Spleen (tissue), 11 donors: Measurements from ENCODE around the gene RNF39. TPM values are rescaled to one million over a fixed set of nuclear protein-coding genes. Genes with fewer than 3 reads are reported as not detected.
A peak's percentile ranks its signal among the peaks of the same experiment; 100 is the strongest.
"Not testable (repeated sequence)": the region's sequence is repeated elsewhere in the genome, so short reads cannot be mapped to it uniquely, and the experiment has no call there.

ENCODE experiments used
- DNase-seq: peaks from one replicate; pipeline ENCODE4 v3.0.0-alpha.2; 2020
- H3K27ac ChIP-seq, 8 donors: fragments of 200-600 bp; sonication (generic) in 7 of 8; 1 replicate in 4 of 8; 2 replicates in 4 of 8; pipeline versions ENCODE4 v1.5.0 to v1.8.0; 2016 to 2021; ENCODE audit warnings: inconsistent platforms in 4 of 8, mild to moderate bottlenecking in 4 of 8, moderate library complexity in 1 of 8
- H3K27me3 ChIP-seq, 7 donors: fragments of 200-600 bp; sonication (generic) in 6 of 7; replicated peaks in 1 of 7; 1 replicate in 4 of 7; 2 replicates in 3 of 7; pipeline versions ENCODE4 v1.5.0 to v1.8.0; 2016 to 2021; ENCODE audit warnings: inconsistent platforms in 3 of 7, mild to moderate bottlenecking in 1 of 7
- H3K36me3 ChIP-seq, 6 donors: fragments of 200-600 bp; sonication (generic) in 5 of 6; 1 replicate in 4 of 6; 2 replicates in 2 of 6; pipeline versions ENCODE4 v1.5.0 to v1.8.0; 2016 to 2021; ENCODE audit warnings: inconsistent platforms in 2 of 6
- H3K4me1 ChIP-seq, 6 donors: fragments of 200-600 bp; sonication (generic) in 5 of 6; 1 replicate in 3 of 6; 2 replicates in 3 of 6; pipeline versions ENCODE4 v1.5.0 to v1.8.0; 2016 to 2021; ENCODE audit warnings: inconsistent platforms in 3 of 6
- H3K4me3 ChIP-seq, 8 donors: fragments of 200-600 bp; sonication (generic) in 7 of 8; 1 replicate in 4 of 8; 2 replicates in 4 of 8; pipeline versions ENCODE4 v1.5.0 to v1.8.0; 2016 to 2021; ENCODE audit warnings: inconsistent platforms in 4 of 8, mild to moderate bottlenecking in 4 of 8, moderate library complexity in 2 of 8
- H3K9me3 ChIP-seq, 8 donors: fragments of 200-600 bp; sonication (generic) in 7 of 8; 1 replicate in 4 of 8; 2 replicates in 4 of 8; pipeline versions ENCODE4 v1.5.0 to v1.8.0; 2016 to 2021; ENCODE audit warnings: inconsistent platforms in 4 of 8
- CTCF ChIP-seq, 11 experiments: fragments of 200-600 bp in 7 of 11; fragments of 450-650 bp in 4 of 11; sonication (generic) in 4 of 11; IDR thresholded peaks in 8 of 11; conservative IDR thresholded peaks in 3 of 11; 1 replicate in 7 of 11; 2 replicates in 4 of 11; pipeline versions ENCODE4 v1.4.0 to v1.8.0; 2016 to 2021; ENCODE audit warnings: antibody characterized with exemption in 11 of 11, inconsistent platforms in 4 of 11, mild to moderate bottlenecking in 1 of 11
- POLR2A ChIP-seq, 3 donors: fragments of 450-650 bp; IDR thresholded peaks; one replicate each; pipeline ENCODE4 v1.5.1; 2017; ENCODE audit warnings: antibody characterized with exemption in 3 of 3, mild to moderate bottlenecking in 1 of 3
- POLR2AphosphoS5 ChIP-seq, 3 donors: sonication (generic); formaldehyde crosslinking; IDR thresholded peaks; one replicate each; pipeline ENCODE4 v1.5.1; 2017; ENCODE audit warnings: antibody characterized with exemption in 3 of 3
- WGBS, 5 donors: extraction: QIAGEN DNeasy Blood & Tissue Kit in 3 of 5; methylation state at CpG; one replicate each; pipeline versions ENCODE4 v1.1.5 to v1.1.7; 2013 to 2018; 5-methylcytosine and 5-hydroxymethylcytosine counted together
- intact Hi-C: fragments of 100-400 bp; cut with DNase I; formaldehyde crosslinking; loops from one replicate; pipeline ENCODE4 v1.15.0; 2023; ENCODE audit warnings: low total_unique reads
- polyA plus RNA-seq, 3 donors: library from polyadenylated mRNA; stranded (reverse); fragments of 200-250 nt; gene quantifications; one replicate each; pipeline ENCODE4 v1.2.1, GENCODE V29; 2013
- total RNA-seq, 7 donors: library from RNA; depleted of rRNA in 3 of 7; stranded (reverse); fragments of >200 nt in 3 of 7; fragmentation: NEBNext Ultra II Directional in 4 of 7; extraction: Animal tissue kit (Norgen Biotek cat#: 25700) in 4 of 7; gene quantifications; one replicate each; pipeline versions ENCODE4 v1.1.0 to v1.2.1, GENCODE V29; 2016 to 2021
- donor health status: healthy with polysubstance abuse.
- donor health status: DM: no; HTN: no; CAD: no; lungs with moderate emphysema.
- donor health status: DM: no; HTN: no; CAD: no.
- donor health status: Bipolar disorder and iron deficiency.
- donor health status: healthy.
- donor health status: DM: no; HTN: no; CAD: no.
- donor health status: DM: yes; HTN: yes; CAD: no.

Gene RNF39
- total and polyA plus RNA-seq, 10 donors, result not detected

DNA sequence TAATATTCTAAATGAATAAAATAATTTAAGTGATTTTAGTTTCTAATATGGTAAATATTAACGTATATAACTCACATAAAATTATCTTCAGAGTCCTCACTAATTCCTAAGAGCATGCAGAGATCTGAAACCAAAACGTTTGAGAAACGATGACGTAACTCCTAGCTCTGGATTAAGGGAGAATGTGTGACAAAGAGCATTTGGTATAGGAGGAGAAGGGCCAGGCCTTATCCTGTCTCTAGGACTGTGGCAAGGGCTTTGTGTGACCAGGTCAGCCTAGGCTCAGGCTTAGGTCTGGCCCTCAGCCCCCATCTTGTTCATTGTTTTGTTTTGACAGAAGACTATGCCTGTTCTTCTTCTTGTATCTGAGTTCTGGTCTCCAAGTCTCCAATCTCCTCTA is 33.7 kb downstream of the RNF39 start:
- Histone ChIP-seq H3K27ac (no peak overlapping the region), H3K4me3 (no peak overlapping the region), H3K36me3 (peaks cover 0 to 5% (median 0%) of the 10 kb centered on the region in 6 donors), H3K4me1 (peaks cover 0 to 3% (median 0%) of the 10 kb centered on the region in 6 donors), H3K27me3 (no peaks in the 10 kb centered on the region), H3K9me3 (no peaks in the 10 kb centered on the region)
- 78 to 86% (median 83%) methylated on average over 4 of the region's 4 CpGs for WGBS, 5 donors
- no peak for DNase-seq
- TF ChIP-seq CTCF (IDR thresholded peaks at IDR 0.05 in 8 of 11, conservative IDR thresholded peaks at IDR 0.05 in 3 of 11) (no peak), POLR2AphosphoS5 (IDR thresholded peaks at IDR 0.05) (no peak), POLR2A (IDR thresholded peaks at IDR 0.05) (no peak)
- intact Hi-C loops, result no loop called here

DNA sequence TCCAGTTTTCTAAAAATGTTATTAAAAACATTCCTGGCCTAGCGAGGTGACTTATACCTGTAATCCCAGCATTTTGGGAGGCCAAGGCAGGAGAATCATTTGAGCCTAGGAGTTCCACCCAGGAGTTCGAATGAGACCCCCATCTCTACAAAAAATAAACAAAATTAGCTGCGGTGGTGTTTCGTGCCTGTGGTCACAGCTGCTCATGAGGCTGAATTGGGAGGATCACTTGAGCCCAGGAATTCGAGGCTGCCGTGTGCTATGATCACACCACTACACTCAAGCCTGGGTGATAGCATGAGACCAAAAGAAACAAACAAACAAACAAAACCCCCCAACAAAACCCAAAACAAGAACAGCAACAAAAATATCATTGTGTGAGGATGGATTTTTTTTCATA is 34.3 kb downstream of the RNF39 start:
- no peaks in the 10 kb centered on the region for H3K4me1 ChIP-seq
- H3K27me3 ChIP-seq, result no peaks in the 10 kb centered on the region
- no peak for DNase-seq
- no peak overlapping the region for H3K4me3 ChIP-seq
- intact Hi-C loops, result no loop called here
- 88 to 97% (median 91%) methylated on average over 6 of the region's 6 CpGs for WGBS, 5 donors
- H3K27ac ChIP-seq, result no peak overlapping the region
- peaks cover 0 to 5% (median 0%) of the 10 kb centered on the region in 6 donors for H3K36me3 ChIP-seq
- H3K9me3 ChIP-seq, result no peaks in the 10 kb centered on the region
- TF ChIP-seq POLR2A (IDR thresholded peaks at IDR 0.05) (no peak), POLR2AphosphoS5 (IDR thresholded peaks at IDR 0.05) (no peak), CTCF (IDR thresholded peaks at IDR 0.05 in 8 of 11, conservative IDR thresholded peaks at IDR 0.05 in 3 of 11) (no peak)

- no peak for DNase-seq
- no peak overlapping the region for H3K4me3 ChIP-seq
- no peak for TF ChIP-seq POLR2AphosphoS5 (IDR thresholded peaks at IDR 0.05)
- TF ChIP-seq CTCF (IDR thresholded peaks at IDR 0.05 in 8 of 11, conservative IDR thresholded peaks at IDR 0.05 in 3 of 11), result peak in 8 of 11 experiments; percentile 6 to 42 (median 30)
- 42 to 75% (median 48%) methylated on average over 4 of the region's 4 CpGs for WGBS, 5 donors
- H3K27me3 ChIP-seq, result no peaks in the 10 kb centered on the region
- peaks cover 0 to 19% (median 4%) of the 10 kb centered on the region in 6 donors for H3K36me3 ChIP-seq
- H3K9me3 ChIP-seq, result no peaks in the 10 kb centered on the region
- H3K4me1 ChIP-seq, result no peaks in the 10 kb centered on the region
- no peak overlapping the region for H3K27ac ChIP-seq
- intact Hi-C loops, result no loop called here
Measured at GRCh38 chr6:30037182-30037788, 38.3 kb downstream of the RNF39 start.

GRCh38 chr6:30035784-30036183 is 39.8 kb downstream of the RNF39 start:
- H3K4me1 ChIP-seq, result no peaks in the 10 kb centered on the region
- intact Hi-C loops, result no loop called here
- H3K36me3 ChIP-seq, result peaks cover 0 to 18% (median 4%) of the 10 kb centered on the region in 6 donors
- no peak overlapping the region for H3K4me3 ChIP-seq
- H3K27ac ChIP-seq, result no peak overlapping the region
- whole genome bisulfite sequencing, 5 donors, result 77 to 97% (median 89%) methylated on average over 1 of the region's 1 CpG
- H3K9me3 ChIP-seq, result no peaks in the 10 kb centered on the region
- TF ChIP-seq POLR2A (IDR thresholded peaks at IDR 0.05) (no peak), POLR2AphosphoS5 (IDR thresholded peaks at IDR 0.05) (no peak), CTCF (IDR thresholded peaks at IDR 0.05 in 8 of 11, conservative IDR thresholded peaks at IDR 0.05 in 3 of 11) (no peak)
- DNase-seq, result no peak
- H3K27me3 ChIP-seq, result no peaks in the 10 kb centered on the region

- DNase-seq, H3K9me3 ChIP-seq, H3K27me3 ChIP-seq, intact Hi-C loops, H3K4me1 ChIP-seq, H3K4me3 ChIP-seq, H3K27ac ChIP-seq: not testable (repeated sequence)
- 66 to 93% (median 78%) methylated on average over 5 of the region's 5 CpGs for WGBS, 5 donors
- H3K36me3 ChIP-seq, result peaks cover 0 to 18% (median 4%) of the 10 kb centered on the region in 6 donors
Measured at GRCh38 chr6:30033440-30033839, 42.1 kb downstream of the RNF39 start.
